Suprapubic skin (tissue), 4 donors: Measurements from ENCODE around the gene CPSF7. TPM values are rescaled to one million over a fixed set of nuclear protein-coding genes. Genes with fewer than 3 reads are reported as not detected.
A peak's percentile ranks its signal among the peaks of the same experiment; 100 is the strongest.

Experiments used
- DNase-seq, 2 donors: peaks; one replicate each; pipeline ENCODE4 v3.0.0-alpha.2; 2019; ENCODE audit warnings: low spot score in 2 of 2
- H3K27ac ChIP-seq: fragments of 200-600 bp; sonication (generic); one replicate; pipeline ENCODE4 v1.5.1; 2019
- H3K27me3 ChIP-seq: fragments of 200-600 bp; sonication (generic); one replicate; pipeline ENCODE4 v1.5.1; 2019
- H3K36me3 ChIP-seq: fragments of 200-600 bp; sonication (generic); one replicate; pipeline ENCODE4 v1.5.1; 2019
- H3K4me1 ChIP-seq: fragments of 200-600 bp; sonication (generic); one replicate; pipeline ENCODE4 v1.5.1; 2019
- H3K4me3 ChIP-seq: fragments of 200-600 bp; sonication (generic); one replicate; pipeline ENCODE4 v1.5.1; 2019; ENCODE audit warnings: mild to moderate bottlenecking
- H3K9me3 ChIP-seq: fragments of 200-600 bp; sonication (generic); one replicate; pipeline ENCODE4 v1.5.1; 2019
- CTCF ChIP-seq, 2 donors: fragments of 200-600 bp in 1 of 2; fragments of 450-650 bp in 1 of 2; sonication (generic) in 1 of 2; IDR thresholded peaks; one replicate each; pipeline ENCODE4 v1.5.1; 2016 to 2019; ENCODE audit warnings: antibody characterized with exemption in 2 of 2, mild to moderate bottlenecking in 1 of 2, moderate library complexity in 1 of 2
- EP300 ChIP-seq: sonication (generic); formaldehyde crosslinking; IDR thresholded peaks from one replicate; pipeline ENCODE4 v1.6.1; 2017; ENCODE audit warnings: antibody characterized with exemption
- POLR2A ChIP-seq, 2 donors: fragments of 450-650 bp; IDR thresholded peaks; one replicate each; pipeline ENCODE4 v1.6.1; 2017; ENCODE audit warnings: antibody characterized with exemption in 2 of 2, mild to moderate bottlenecking in 2 of 2, moderate library complexity in 2 of 2
- POLR2AphosphoS5 ChIP-seq, 3 donors: sonication (generic); formaldehyde crosslinking; IDR thresholded peaks; one replicate each; pipeline ENCODE4 v1.6.1; 2017; ENCODE audit warnings: antibody characterized with exemption in 3 of 3
- WGBS: methylation state at CpG from one replicate; pipeline ENCODE4 v1.1.5; 2018; 5-methylcytosine and 5-hydroxymethylcytosine counted together
- total RNA-seq, 4 donors: library from RNA; depleted of rRNA; stranded (reverse); fragments of >200 nt; gene quantifications; one replicate each; pipeline ENCODE4 v1.1.0, GENCODE V29; 2016

The CPSF7 gene
- total RNA-seq, 4 donors from 2014 or later: 57.2 to 76.2 (median 70.7) TPM

- 87% methylated on average over 6 of the region's 6 CpGs for WGBS
- no peak for DNase-seq
Measured at GRCh38 chr11:61474013-61474643, 44.4 kb upstream of the CPSF7 start.

GRCh38 chr11:61473370-61474012 lies 43.7 kb upstream of the CPSF7 start:
- H3K27ac ChIP-seq: peak overlapping the region; percentile 11
- no peaks in the 10 kb centered on the region for H3K9me3 ChIP-seq
- H3K4me3 ChIP-seq: no peak overlapping the region
- TF ChIP-seq CTCF (IDR thresholded peaks at IDR 0.05): no peak
- TF ChIP-seq POLR2AphosphoS5 (IDR thresholded peaks at IDR 0.05): no peak
- TF ChIP-seq EP300: no peak
- no peak for TF ChIP-seq POLR2A (IDR thresholded peaks at IDR 0.05)
- WGBS: 76% methylated on average over 3 of the region's 3 CpGs
- H3K36me3 ChIP-seq: peaks cover 2% of the 10 kb centered on the region
- no peak for DNase-seq
- peaks cover 32% of the 10 kb centered on the region for H3K4me1 ChIP-seq
- H3K27me3 ChIP-seq: no peaks in the 10 kb centered on the region

More at GRCh38 chr11:61474013-61474643, 44.4 kb upstream of the CPSF7 start:
- Histone ChIP-seq H3K27ac (peak overlapping the region; percentile 11), H3K36me3 (peaks cover 2% of the 10 kb centered on the region), H3K9me3 (no peaks in the 10 kb centered on the region), H3K4me1 (peaks cover 32% of the 10 kb centered on the region), H3K4me3 (no peak overlapping the region), H3K27me3 (no peaks in the 10 kb centered on the region)
- TF ChIP-seq POLR2A (IDR thresholded peaks at IDR 0.05): no peak
- TF ChIP-seq EP300: no peak
- no peak for TF ChIP-seq CTCF (IDR thresholded peaks at IDR 0.05)
- no peak for TF ChIP-seq POLR2AphosphoS5 (IDR thresholded peaks at IDR 0.05)

DNA sequence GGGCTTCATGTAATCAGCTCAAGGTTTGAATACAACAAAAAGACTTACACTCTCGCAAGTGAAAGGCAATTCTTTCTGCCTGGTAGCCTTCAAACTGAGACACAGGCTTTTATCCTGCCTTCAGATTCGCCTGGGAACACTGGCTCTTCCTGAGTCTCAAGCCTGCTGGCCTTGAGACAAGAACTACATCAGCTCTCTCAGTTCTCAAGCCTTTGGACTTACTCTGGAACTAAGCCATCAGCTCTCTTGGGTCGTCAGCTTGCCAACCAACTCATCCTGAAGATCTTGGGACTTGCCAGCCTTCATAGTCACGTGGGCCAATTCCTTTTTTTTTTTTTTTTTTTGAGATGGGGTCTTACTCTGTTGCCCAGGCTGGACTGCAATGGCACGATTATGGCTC lies 43.1 kb upstream of the CPSF7 start:
- Histone ChIP-seq H3K4me3 (no peak overlapping the region), H3K27ac (peak overlapping the region; percentile 84), H3K9me3 (no peaks in the 10 kb centered on the region), H3K4me1 (peaks cover 32% of the 10 kb centered on the region), H3K27me3 (no peaks in the 10 kb centered on the region), H3K36me3 (peaks cover 2% of the 10 kb centered on the region)
- TF ChIP-seq POLR2A (IDR thresholded peaks at IDR 0.05) (no peak), CTCF (IDR thresholded peaks at IDR 0.05) (no peak)
- no peak for DNase-seq
- WGBS: 64% methylated on average over 5 of the region's 5 CpGs

GRCh38 chr11:61472282-61472681 lies 42.5 kb upstream of the CPSF7 start:
- H3K27ac ChIP-seq: peak overlapping the region; percentile 84
- 44% methylated on average over 5 of the region's 5 CpGs for WGBS

More at GRCh38 chr11:61472282-61472681, 42.5 kb upstream of the CPSF7 start:
- Histone ChIP-seq H3K27me3 (no peaks in the 10 kb centered on the region), H3K36me3 (peaks cover 2% of the 10 kb centered on the region), H3K4me1 (peaks cover 26% of the 10 kb centered on the region), H3K4me3 (no peak overlapping the region), H3K9me3 (no peaks in the 10 kb centered on the region)
- no peak for TF ChIP-seq CTCF (IDR thresholded peaks at IDR 0.05)
- TF ChIP-seq EP300: no peak
- TF ChIP-seq POLR2AphosphoS5 (IDR thresholded peaks at IDR 0.05): no peak
- TF ChIP-seq POLR2A (IDR thresholded peaks at IDR 0.05): no peak
- DNase-seq: peak; percentile 80 to 88
